ENCODE results near the gene NSA2. TPM values are rescaled to one million over a fixed set of nuclear protein-coding genes. Genes with fewer than 3 reads are reported as not detected.

Gene NSA2
- total RNA-seq, 1 donor from 2014 or later, result 173 TPM

DNA sequence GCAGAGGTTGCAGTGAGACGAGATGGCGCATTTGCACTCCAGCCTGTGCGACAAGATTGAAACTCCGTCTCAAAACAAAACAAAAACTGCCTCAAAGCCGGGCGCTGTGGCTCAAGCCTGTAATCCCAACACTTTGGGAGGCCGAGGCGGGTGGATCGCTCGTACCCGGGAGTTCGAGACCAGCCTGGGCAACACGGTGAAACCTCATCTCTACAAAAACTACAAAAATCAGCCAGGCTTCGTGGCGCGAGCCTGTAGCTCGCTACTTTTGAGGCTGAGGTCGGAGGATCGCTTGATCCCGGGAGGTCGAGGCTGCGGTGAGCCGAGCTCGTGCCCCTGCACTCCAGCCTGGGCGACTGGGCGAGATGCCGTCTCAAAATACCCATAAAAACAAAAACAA is 1.1 kb upstream of the NSA2 start:
- peaks cover 7% of the 10 kb centered on the region for H3K4me1 ChIP-seq
- Mint-ChIP-seq H3K27me3 (ENCODE audit: insufficient read depth, low read depth) (peaks cover 4% of the 10 kb centered on the region), H3K9me3 (no peaks in the 10 kb centered on the region), H3K36me3 (peaks cover 5% of the 10 kb centered on the region), H3K4me1 (peaks cover 25% of the 10 kb centered on the region), H3K4me3 (peak overlapping the region; percentile 100), H3K27ac (no peak overlapping the region)
- H3K4me3 ChIP-seq, result peak overlapping the region; percentile 91
- H3K9ac ChIP-seq, result peak overlapping the region; percentile 56
- H3K36me3 ChIP-seq, result peaks cover 8% of the 10 kb centered on the region
- H3K4me2 ChIP-seq, result peak overlapping the region; percentile 90
- DNase-seq (ENCODE audit: low spot score), result no peak
- H3F3A ChIP-seq (ENCODE audit: low read depth), result peaks cover 4% of the 10 kb centered on the region
- peaks cover 53% of the 10 kb centered on the region for H3K79me2 ChIP-seq (ENCODE audit: low read depth)
- H4K20me1 ChIP-seq (ENCODE audit: low read depth), result peaks cover 12% of the 10 kb centered on the region
- TF ChIP-seq EZH2phosphoT487 (IDR thresholded peaks at IDR 0.05) (no peak), EZH2 (IDR thresholded peaks at IDR 0.05) (no peak)
- TF ChIP-seq, protein P1, sequence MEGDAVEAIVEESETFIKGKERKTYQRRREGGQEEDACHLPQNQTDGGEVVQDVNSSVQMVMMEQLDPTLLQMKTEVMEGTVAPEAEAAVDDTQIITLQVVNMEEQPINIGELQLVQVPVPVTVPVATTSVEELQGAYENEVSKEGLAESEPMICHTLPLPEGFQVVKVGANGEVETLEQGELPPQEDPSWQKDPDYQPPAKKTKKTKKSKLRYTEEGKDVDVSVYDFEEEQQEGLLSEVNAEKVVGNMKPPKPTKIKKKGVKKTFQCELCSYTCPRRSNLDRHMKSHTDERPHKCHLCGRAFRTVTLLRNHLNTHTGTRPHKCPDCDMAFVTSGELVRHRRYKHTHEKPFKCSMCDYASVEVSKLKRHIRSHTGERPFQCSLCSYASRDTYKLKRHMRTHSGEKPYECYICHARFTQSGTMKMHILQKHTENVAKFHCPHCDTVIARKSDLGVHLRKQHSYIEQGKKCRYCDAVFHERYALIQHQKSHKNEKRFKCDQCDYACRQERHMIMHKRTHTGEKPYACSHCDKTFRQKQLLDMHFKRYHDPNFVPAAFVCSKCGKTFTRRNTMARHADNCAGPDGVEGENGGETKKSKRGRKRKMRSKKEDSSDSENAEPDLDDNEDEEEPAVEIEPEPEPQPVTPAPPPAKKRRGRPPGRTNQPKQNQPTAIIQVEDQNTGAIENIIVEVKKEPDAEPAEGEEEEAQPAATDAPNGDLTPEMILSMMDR (IDR thresholded peaks at IDR 0.05), result no peak
- no peaks in the 10 kb centered on the region for H3K27me3 ChIP-seq
- no peak overlapping the region for H3K27ac ChIP-seq
- H3K9me3 ChIP-seq (ENCODE audit: low read depth), result no peaks in the 10 kb centered on the region
- peak overlapping the region; percentile 96 for H2AFZ ChIP-seq (replicated peaks)

DNA sequence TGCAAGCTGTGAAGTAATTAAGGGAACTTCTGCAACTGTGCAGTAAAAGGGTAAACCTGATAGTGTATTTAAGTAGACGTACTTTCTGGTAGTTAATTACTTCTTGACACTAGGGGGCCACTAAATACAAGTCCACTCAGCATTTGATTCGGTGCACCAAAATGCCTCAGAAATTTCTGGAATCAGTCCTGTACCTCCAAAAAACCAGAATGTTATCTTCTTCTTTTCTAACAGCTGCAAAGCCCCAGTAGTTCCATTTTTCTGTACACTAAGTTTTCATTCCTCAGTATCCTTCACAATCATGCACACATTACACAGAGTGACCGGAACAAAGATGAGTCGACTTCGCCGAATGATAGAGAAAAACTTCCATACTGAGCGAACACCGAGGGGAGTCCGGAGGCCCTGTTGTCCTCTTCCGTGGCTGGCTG is 616 bp upstream of the NSA2 start:
- H3K27ac ChIP-seq, result no peak overlapping the region
- peaks cover 5% of the 10 kb centered on the region for H3K36me3 Mint-ChIP-seq
- peak overlapping the region; percentile 56 for H3K9ac ChIP-seq

DNA sequence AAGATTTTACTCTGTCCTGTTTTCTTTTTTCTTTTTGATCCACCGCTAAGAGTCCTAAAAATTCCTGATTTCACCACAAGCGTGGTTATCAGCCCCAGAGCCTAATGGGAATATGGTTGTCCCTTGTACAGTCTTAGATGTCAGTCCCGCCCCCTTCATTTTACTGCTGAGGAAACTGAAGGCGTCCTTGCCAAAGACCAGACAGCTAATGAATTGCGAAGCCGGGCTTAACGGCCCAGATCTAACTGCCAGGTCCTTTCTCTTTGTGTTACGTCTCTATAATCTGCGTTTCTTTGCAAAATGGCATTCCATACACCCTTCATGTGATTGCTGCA is 497 bp downstream of the NSA2 start:
- peaks cover 25% of the 10 kb centered on the region for H3K4me1 Mint-ChIP-seq
- H3K4me3 Mint-ChIP-seq, result peak overlapping the region; percentile 100
- DNase-seq (ENCODE audit: low spot score), result peak; percentile 63
- Histone ChIP-seq H4K20me1 (ENCODE audit: low read depth) (peaks cover 12% of the 10 kb centered on the region), H3K4me3 (peak overlapping the region; percentile 91), H3K27me3 (no peaks in the 10 kb centered on the region), H3K27ac (no peak overlapping the region), H2AFZ (replicated peaks) (peak overlapping the region; percentile 99), H3K36me3 (peaks cover 8% of the 10 kb centered on the region), H3F3A (ENCODE audit: low read depth) (peaks cover 4% of the 10 kb centered on the region), H3K79me2 (ENCODE audit: low read depth) (peaks cover 53% of the 10 kb centered on the region), H3K4me1 (peaks cover 7% of the 10 kb centered on the region), H3K4me2 (peak overlapping the region; percentile 80), H3K9me3 (ENCODE audit: low read depth) (no peaks in the 10 kb centered on the region), H3K9ac (peak overlapping the region; percentile 85)
- TF ChIP-seq, protein P1 (IDR thresholded peaks at IDR 0.05), result no peak
- TF ChIP-seq EZH2phosphoT487 (IDR thresholded peaks at IDR 0.05) (no peak), EZH2 (IDR thresholded peaks at IDR 0.05) (no peak)
- H3K27me3 Mint-ChIP-seq (ENCODE audit: insufficient read depth, low read depth), result peaks cover 4% of the 10 kb centered on the region
- H3K9me3 Mint-ChIP-seq, result no peaks in the 10 kb centered on the region
- H3K27ac Mint-ChIP-seq, result peak overlapping the region; percentile 98
- H3K36me3 Mint-ChIP-seq, result peaks cover 7% of the 10 kb centered on the region

More for the DNA sequence above, 616 bp upstream of the NSA2 start:
- Histone ChIP-seq H3K4me2 (peak overlapping the region; percentile 90), H3F3A (ENCODE audit: low read depth) (peaks cover 4% of the 10 kb centered on the region), H3K79me2 (ENCODE audit: low read depth) (peaks cover 53% of the 10 kb centered on the region), H2AFZ (replicated peaks) (peak overlapping the region; percentile 96), H3K4me1 (peaks cover 7% of the 10 kb centered on the region), H3K27me3 (no peaks in the 10 kb centered on the region), H3K36me3 (peaks cover 8% of the 10 kb centered on the region), H3K9me3 (ENCODE audit: low read depth) (no peaks in the 10 kb centered on the region), H4K20me1 (ENCODE audit: low read depth) (peaks cover 12% of the 10 kb centered on the region), H3K4me3 (peak overlapping the region; percentile 91)
- Mint-ChIP-seq H3K27ac (peak overlapping the region; percentile 98), H3K27me3 (ENCODE audit: insufficient read depth, low read depth) (peaks cover 4% of the 10 kb centered on the region), H3K4me1 (peaks cover 25% of the 10 kb centered on the region), H3K4me3 (peak overlapping the region; percentile 100), H3K9me3 (no peaks in the 10 kb centered on the region)
- TF ChIP-seq, protein P1 (IDR thresholded peaks at IDR 0.05), result peak; percentile 52
- no peak for TF ChIP-seq EZH2phosphoT487 (IDR thresholded peaks at IDR 0.05)
- DNase-seq (ENCODE audit: low spot score), result peak; percentile 48

Measured in neural progenitor cell (in vitro differentiated cells).